IPS DF 4.7 (cell line): ENCODE results near the gene NDRG2.

Experiments
- DNase-seq: peaks from one replicate; pipeline ENCODE4 v3.0.0-alpha.2; 2013; ENCODE audit warnings: low spot score; ENCODE audit errors: extremely low read depth

Gene NDRG2

GRCh38 chr14:21024585-21025370, at the start of gene NDRG2:
NDRG2 (minus strand) TSS chr14:21025061; CDS start chr14:21023315, 1,746 bp downstream.
- DNase-seq = no peak

- DNase-seq = no peak
These were observed 49.1 kb upstream of the NDRG2 start for GRCh38 chr14:21073921-21074320.

GRCh38 chr14:21072781-21073339, 48.0 kb upstream of the NDRG2 start:
- DNase-seq = no peak

GRCh38 chr14:21072031-21072473, 47.2 kb upstream of the NDRG2 start:
- DNase-seq = no peak

GRCh38 chr14:21071225-21072030, 46.6 kb upstream of the NDRG2 start:
- DNase-seq = no peak

- no peak for DNase-seq
These were observed 45.9 kb upstream of the NDRG2 start for GRCh38 chr14:21070610-21071224.

GRCh38 chr14:21070083-21070609, 45.3 kb upstream of the NDRG2 start, which contains the start of gene ARHGEF40:
ARHGEF40 (plus strand) TSS chr14:21070304; CDS start chr14:21070397, 93 bp downstream.
- no peak for DNase-seq

GRCh38 chr14:21069388-21070082, 44.7 kb upstream of the NDRG2 start:
- no peak for DNase-seq

- no peak for DNase-seq
These were observed 43.9 kb upstream of the NDRG2 start for GRCh38 chr14:21068521-21069387.

- no peak for DNase-seq
These were observed 42.1 kb upstream of the NDRG2 start for GRCh38 chr14:21066882-21067502.

GRCh38 chr14:21063479-21063878, 38.6 kb upstream of the NDRG2 start:
- no peak for DNase-seq

- no peak for DNase-seq
These were observed 36.4 kb upstream of the NDRG2 start for GRCh38 chr14:21061347-21061668.

GRCh38 chr14:21060614-21061346, 35.9 kb upstream of the NDRG2 start:
- DNase-seq = no peak

GRCh38 chr14:21059842-21060613, 35.2 kb upstream of the NDRG2 start:
- DNase-seq = no peak

- no peak for DNase-seq
These were observed 34.0 kb upstream of the NDRG2 start for GRCh38 chr14:21058903-21059302.

GRCh38 chr14:21057803-21058675, 33.2 kb upstream of the NDRG2 start, which contains the start of gene RNASE8:
RNASE8 (plus strand) TSS chr14:21057822; CDS start chr14:21057893, 71 bp downstream.
- DNase-seq = no peak
